ENCODE measurements around the gene IL37. TPM values are rescaled to one million over a fixed set of nuclear protein-coding genes. Genes with fewer than 3 reads are reported as not detected.

The IL37 gene
- total and polyA plus RNA-seq, 2 of the 13 experiments (the other 11 are each of a cell fraction or from before 2014, with no cell fraction given), result not detected

- TF ChIP-seq HMG20A (CRISPR knock-in tag; IDR thresholded peaks at IDR 0.05; ENCODE audit: borderline replicate concordance) (0 out of 2 replicates have a peak, but pooled peaks have one; percentile 18), IRF2 (CRISPR knock-in tag; IDR thresholded peaks at IDR 0.05) (0 out of 2 replicates have a peak, but pooled peaks have one; percentile 43), MEIS1 (CRISPR knock-in tag; IDR thresholded peaks at IDR 0.05; ENCODE audit: borderline replicate concordance) (no peak), ZNF589 (CRISPR knock-in tag; conservative IDR thresholded peaks at IDR 0.05) (no peak), RCOR2 (CRISPR knock-in tag; IDR thresholded peaks at IDR 0.05) (0 out of 2 replicates have a peak, but pooled peaks have one; percentile 35), NR2F2 (IDR thresholded peaks at IDR 0.05; ENCODE audit: borderline replicate concordance, low read depth) (no peak), SALL1 (CRISPR knock-in tag; IDR thresholded peaks at IDR 0.05) (peak; percentile 38; the same call in 1 of the 2 replicates), THYN1 (CRISPR knock-in tag; IDR thresholded peaks at IDR 0.05; ENCODE audit: borderline replicate concordance, low read depth) (no peak), JUNB (CRISPR knock-in tag; IDR thresholded peaks at IDR 0.05; ENCODE audit: borderline replicate concordance) (no peak), CEBPG (CRISPR knock-in tag; IDR thresholded peaks at IDR 0.05) (no peak), FOXK1 (CRISPR knock-in tag; IDR thresholded peaks at IDR 0.05; ENCODE audit: borderline replicate concordance, low read depth) (peak; percentile 38; the same call in 1 of the 2 replicates), MED13 (CRISPR knock-in tag; IDR thresholded peaks at IDR 0.05) (no peak), TCF7 (IDR thresholded peaks at IDR 0.05; ENCODE audit: low read depth) (0 out of 2 replicates have a peak, but pooled peaks have one; percentile 5), SOX5 (CRISPR knock-in tag; IDR thresholded peaks at IDR 0.05; ENCODE audit: borderline replicate concordance) (peak; percentile 91), NFRKB (IDR thresholded peaks at IDR 0.05) (no peak), ZNF468 (CRISPR knock-in tag; IDR thresholded peaks at IDR 0.05) (no peak), FOSL2 (CRISPR knock-in tag; IDR thresholded peaks at IDR 0.05) (peak; percentile 87), RNF2 (conservative IDR thresholded peaks at IDR 0.05; ENCODE audit: low read depth) (no peak), ZNF788 (CRISPR knock-in tag; IDR thresholded peaks at IDR 0.05; ENCODE audit: borderline replicate concordance) (no peak), EP300 (IDR thresholded peaks at IDR 0.05; ENCODE audit: low read depth in 2 of 2, low read length in 2 of 2) (no peak), EP300 (CRISPR knock-in tag; IDR thresholded peaks at IDR 0.05; ENCODE audit: borderline replicate concordance) (0 out of 2 replicates have a peak, but pooled peaks have one; percentile 32), RXRB (CRISPR knock-in tag; IDR thresholded peaks at IDR 0.05; ENCODE audit: borderline replicate concordance) (peak; percentile 29; the same call in 1 of the 2 replicates), SOX13 (IDR thresholded peaks at IDR 0.05) (no peak), SOX13 (CRISPR knock-in tag; conservative IDR thresholded peaks at IDR 0.05 in 1 of 2, IDR thresholded peaks at IDR 0.05 in 1 of 2) (peak in 1 of 2 experiments; percentile 87; a peak in 2 of 4 replicates), FOXP4 (CRISPR knock-in tag; IDR thresholded peaks at IDR 0.05) (no peak), ATF7 (IDR thresholded peaks at IDR 0.05) (no peak), ATF7 (CRISPR knock-in tag; IDR thresholded peaks at IDR 0.05) (no peak), ZNF484 (CRISPR knock-in tag; IDR thresholded peaks at IDR 0.05; ENCODE audit: borderline replicate concordance, low read depth) (no peak), ZNF205 (CRISPR knock-in tag; IDR thresholded peaks at IDR 0.05) (no peak), KLF15 (CRISPR knock-in tag; IDR thresholded peaks at IDR 0.05; ENCODE audit: borderline replicate concordance) (no peak), GATAD2A (CRISPR knock-in tag; IDR thresholded peaks at IDR 0.05) (peak; percentile 47; the same call in 1 of the 2 replicates), FOXA1 (IDR thresholded peaks at IDR 0.05) (no peak), FOXA1 (CRISPR knock-in tag; IDR thresholded peaks at IDR 0.05) (no peak), FOXA3 (CRISPR knock-in tag; IDR thresholded peaks at IDR 0.05) (peak; percentile 63)
Observed at GRCh38 chr2:112881217-112881985, 29.6 kb upstream of the IL37 start (continued).

Data from HepG2 (cell line).